Activated CD4-positive, alpha-beta T cell treated with anti-CD3 and anti-CD28 coated beads, Interleukin-10, Interleukin-2, amounts not matched to agents 100 ng/mL and 50 ng/mL, durations not matched to agents 16 hours and 8 hours (primary cell): ENCODE data around the gene DOCK1.
"Not testable (repeated sequence)": the region's sequence is repeated elsewhere in the genome, so short reads cannot be mapped to it uniquely, and the experiment has no call there.

ENCODE experiments used
- DNase-seq: peaks from one replicate; pipeline ENCODE4 v3.0.0-alpha.2; 2020

Gene DOCK1

DNA sequence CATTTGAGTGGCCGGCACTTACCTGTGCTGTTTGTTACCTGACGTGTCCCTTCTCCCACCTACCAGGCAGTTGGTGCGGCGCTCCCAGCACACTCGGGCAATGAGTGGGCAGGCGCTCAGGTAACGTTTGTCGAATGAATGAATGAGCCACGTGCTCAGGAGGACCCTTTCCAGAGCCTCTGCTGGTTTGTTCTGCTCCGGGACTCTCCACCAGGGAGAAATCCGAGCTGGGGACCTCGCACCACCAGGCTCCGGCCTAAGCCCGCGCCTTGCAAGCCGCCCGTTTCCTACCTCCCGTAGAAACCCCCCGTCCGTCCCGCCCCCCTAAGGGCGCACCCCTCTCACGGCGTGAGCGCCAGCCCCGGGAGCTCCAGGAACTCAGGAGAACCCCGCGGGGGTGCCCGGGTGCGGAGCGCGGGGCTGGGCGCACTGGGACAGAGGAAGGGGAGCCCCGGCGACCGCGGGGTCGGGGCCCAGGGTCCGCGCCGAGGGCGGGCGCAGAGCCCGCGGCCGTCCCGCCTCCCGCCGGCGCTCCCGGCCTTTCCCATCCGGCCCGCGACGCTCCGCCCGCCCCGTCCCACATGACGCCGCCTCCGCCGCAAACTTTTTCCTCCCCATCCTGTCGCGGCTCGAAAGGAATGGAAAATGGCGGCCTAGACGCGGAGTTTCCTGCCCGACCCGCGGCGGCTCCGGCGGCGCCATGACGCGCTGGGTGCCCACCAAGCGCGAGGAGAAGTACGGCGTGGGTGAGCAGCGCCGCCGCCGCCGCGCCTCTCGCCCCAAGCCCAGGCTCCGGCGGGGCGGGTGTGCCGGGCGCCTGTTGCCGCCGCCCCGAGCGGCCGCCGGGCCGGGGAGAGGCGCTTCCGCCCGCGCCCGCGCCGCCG, at the start of gene DOCK1:
Gene DOCK1 (plus strand): TSS at position 611 of the 884 bp plus-strand sequence. CDS start 90 bp downstream, at position 701.
- DNase-seq, result peak; percentile 11

- DNase-seq, result no peak
Observed at GRCh38 chr10:126857178-126857806, 47.9 kb upstream of the DOCK1 start.

- DNase-seq, result no peak
Observed at GRCh38 chr10:126867567-126868365, 37.5 kb upstream of the DOCK1 start.

DNA sequence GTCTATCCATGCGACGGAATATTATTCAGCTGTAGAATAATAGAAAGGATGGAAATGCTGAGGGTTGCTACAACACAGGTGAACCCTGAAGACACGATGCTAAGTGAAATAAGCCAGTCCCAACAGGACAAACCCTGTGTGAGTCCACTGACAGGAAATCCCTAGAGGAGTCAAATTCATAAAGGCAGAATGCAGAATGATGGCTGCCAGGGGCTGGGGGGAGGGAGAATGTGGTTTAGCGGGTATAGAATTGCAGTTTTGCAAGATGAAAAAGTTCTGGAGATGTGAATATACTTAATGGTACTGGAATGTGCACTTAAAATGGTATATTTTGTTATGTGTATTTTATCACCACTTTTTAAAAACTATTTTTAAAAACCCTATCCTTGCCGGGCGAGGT, 36.9 kb upstream of the DOCK1 start:
- no peak for DNase-seq

DNA sequence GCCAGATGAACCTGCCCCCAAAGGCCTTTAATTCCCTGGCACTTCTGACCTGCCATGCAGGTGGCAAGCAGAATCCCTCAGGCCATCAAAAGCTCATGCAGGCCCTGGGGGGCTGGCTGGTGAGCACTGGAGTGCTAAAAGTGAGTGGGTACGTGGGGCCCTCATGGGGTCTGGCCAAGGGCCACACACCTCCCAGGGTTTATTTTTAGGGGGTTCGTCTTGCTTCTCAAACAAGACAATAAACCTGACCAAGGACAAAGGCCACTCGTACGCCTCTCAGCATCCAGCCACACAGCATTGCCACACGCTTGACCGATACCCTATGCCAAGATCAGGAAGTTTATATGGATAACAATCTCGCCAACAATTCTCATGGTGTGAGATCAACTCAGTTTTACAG, 33.1 kb upstream of the DOCK1 start:
- DNase-seq, result no peak

- DNase-seq, result no peak
Observed at GRCh38 chr10:126872768-126873167, 32.5 kb upstream of the DOCK1 start.

DNA sequence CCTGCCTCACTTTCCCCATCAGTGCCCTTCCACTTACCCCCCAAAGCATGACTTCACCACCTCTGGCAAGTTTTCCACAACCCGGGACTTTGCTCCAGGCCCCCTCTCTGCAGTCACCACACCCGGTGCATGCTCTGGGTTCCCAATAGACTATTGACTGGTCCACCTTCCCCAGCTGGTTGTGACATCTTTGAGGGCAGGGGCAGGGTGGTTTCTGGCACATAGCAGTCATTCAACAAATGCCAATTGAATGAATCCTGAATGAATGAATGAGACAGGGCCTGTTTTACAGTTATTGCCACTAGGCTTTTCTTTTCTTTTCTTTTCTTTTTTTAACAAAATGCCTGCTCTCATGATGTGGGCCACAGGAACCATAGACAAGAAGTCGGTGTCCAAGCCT, 28.8 kb upstream of the DOCK1 start:
- no peak for DNase-seq

GRCh38 chr10:126877390-126877789, 27.8 kb upstream of the DOCK1 start:
- DNase-seq, result no peak

- DNase-seq, result no peak
Observed at GRCh38 chr10:126878594-126878993, 26.6 kb upstream of the DOCK1 start.

DNA sequence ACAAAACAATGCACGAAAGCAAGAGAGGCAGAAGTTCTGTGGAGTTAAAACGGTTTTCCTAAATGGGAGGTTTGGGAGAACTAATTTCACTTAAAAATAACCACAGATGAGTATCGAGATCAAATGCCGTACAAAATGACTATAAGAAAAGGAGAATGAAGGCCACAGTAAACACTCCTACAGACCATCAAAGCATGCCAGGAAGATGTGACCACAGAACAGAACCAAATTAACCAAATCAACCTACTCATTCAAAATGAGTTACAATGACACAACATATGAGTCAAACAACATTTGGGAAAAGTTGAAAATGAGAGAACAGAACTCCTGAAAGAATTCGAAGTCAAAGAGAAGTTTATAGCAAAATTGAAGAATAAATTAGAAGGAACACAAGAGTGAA, 24.3 kb upstream of the DOCK1 start:
- DNase-seq, result no peak

GRCh38 chr10:126882055-126882454, 23.2 kb upstream of the DOCK1 start:
- DNase-seq, result not testable (repeated sequence)

- not testable (repeated sequence) for DNase-seq
Observed at GRCh38 chr10:126888436-126888835, 16.8 kb upstream of the DOCK1 start.

GRCh38 chr10:126889421-126889820, 15.8 kb upstream of the DOCK1 start:
- DNase-seq, result no peak

DNA sequence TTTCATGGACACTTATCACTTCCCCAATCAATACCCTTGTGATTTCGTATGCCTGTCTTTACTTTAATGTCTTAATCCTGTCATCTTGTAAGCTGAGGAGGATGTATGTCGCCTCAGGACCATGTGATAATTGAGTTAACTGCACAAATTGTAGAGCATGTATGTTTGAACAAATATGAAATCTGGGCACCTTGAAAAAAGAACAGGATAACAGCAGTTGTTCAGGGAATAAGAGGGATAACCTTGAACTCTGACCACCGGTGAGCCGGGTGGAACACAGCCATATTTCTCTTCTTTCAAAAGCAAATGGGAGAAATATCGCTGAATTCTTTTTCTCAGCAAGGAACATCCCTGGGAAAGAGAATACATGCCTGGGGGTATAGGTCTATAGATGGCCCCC, 14.4 kb upstream of the DOCK1 start:
- DNase-seq, result not testable (repeated sequence)

DNA sequence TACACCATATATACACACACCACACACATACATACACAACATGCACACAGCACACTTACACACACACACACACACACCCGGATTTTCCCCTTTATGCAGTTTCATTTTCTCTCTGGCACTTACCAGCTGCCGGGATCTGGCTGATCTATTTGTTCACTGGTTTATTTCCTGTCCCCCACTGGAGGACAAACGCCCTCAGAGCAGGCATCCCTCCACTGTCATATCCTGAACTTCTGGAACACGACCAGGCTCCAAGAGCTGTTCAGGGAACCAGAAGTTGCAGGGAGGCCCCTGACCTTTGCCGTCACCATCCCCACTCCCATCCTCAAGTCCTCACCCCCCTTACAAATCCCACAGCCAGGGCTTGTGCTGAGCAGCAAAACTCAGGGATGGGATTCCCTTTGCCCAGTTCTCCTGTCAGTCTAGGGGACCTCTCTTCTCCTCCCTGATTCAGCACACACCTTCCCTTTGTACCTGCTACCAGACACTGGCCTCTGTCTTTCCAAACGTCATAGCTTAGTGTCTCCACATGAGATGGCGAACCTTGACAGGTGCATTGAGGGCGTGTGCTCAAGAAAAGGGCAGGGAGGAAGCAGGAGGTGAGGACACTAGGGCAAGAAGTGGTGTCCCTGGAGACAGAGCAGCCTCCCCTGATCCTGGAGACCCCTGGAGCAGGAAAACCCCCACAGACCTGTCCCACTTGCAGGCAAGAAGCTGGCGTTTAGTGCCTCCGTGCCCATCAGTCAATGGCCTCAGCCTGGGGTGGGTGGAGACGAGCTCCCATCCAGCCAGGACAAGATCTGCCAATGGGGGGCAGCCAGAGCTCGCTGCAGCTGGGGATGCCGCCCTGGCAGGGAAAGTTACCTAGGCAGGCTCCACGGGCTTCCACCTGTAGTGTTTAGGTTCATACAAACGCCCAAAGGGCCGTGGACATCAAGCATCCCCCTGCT, 12.7 kb upstream of the DOCK1 start:
- no peak for DNase-seq

- DNase-seq, result no peak
Observed at GRCh38 chr10:126893206-126893605, 12.0 kb upstream of the DOCK1 start.

DNA sequence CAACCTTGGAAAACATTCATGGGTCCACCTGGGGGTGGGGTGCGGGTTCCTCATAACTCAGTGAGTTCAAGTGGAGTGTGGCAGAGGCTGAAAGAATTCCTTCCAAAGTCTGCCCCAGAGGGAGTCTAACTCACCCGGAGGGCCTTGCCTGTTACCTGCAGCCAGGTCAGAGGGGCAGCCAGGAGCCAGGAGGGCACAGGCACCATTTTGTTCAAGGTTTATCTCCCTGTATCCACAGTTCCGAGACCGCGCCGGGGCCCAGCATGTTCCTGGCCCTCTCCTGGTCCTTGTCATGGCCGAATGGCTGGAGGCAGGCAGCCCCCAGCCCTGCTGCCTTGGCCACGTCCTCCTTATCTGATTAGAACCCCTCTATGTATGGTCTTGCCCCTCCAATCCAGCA, 11.4 kb upstream of the DOCK1 start:
- DNase-seq, result no peak

GRCh38 chr10:126895214-126895781, 9.9 kb upstream of the DOCK1 start:
- DNase-seq, result no peak

DNA sequence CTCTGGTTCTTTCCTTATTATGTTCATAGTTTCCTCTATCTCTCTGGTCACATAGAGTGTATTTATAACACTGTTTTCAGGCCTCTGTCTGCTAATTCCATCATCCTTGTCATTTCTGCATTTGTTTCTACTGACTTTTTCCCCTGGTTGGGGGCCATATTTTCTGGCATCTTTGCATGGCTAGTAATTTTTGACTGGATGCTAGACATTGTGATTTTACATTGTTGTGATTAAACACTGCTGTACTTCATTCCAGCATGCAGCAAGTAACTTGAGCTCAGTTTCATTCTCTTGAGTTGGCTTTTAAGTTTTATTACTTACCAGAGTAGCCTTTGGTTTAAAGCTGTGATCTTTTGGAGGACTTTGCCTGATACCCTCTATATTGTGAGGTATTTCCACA, 6.8 kb upstream of the DOCK1 start:
- no peak for DNase-seq

DNA sequence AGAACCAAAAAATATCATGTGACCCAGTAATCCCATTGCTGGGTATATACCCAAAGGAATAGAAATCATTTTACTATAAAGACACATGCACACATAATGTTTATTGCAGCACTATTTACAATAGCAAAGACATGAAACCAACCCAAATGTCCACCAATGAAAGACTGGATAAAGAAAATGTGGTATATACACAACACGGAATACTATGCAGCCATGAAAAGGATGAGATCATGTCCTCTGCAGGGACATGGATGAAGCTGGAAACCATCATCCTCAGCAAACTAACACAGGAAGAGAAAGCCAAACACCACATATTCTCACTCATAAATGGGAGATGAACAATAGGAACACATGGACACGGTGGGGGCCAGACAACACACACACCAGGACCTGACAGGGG, 5.7 kb upstream of the DOCK1 start:
- DNase-seq, result not testable (repeated sequence)

DNA sequence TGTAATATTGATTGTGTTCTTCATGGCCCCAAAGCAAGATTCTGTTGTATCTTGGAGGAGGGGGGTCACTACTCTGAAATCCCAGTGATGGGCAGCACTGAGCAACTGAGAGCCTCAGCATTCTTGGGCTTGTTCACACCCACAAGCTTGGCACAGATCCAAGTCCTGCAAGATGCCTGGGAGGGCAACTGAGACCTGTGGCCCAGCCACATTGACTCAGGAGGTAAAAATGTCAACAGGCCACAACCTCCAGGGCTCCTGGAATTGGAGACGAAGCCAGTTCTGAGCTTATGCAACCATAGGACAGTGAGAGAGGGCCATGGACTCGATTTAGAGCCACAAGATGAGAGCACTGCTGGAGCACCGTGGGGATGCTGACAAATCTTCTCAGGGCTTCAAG, 3.1 kb upstream of the DOCK1 start:
- DNase-seq, result no peak
